DMS 273 (cell line): ENCODE data around the gene RANBP10.

Experiments
- DNase-seq: peaks from one replicate; lab custom pipeline; 2025; ENCODE audit not compliant: unreplicated experiment; lab: John Stamatoyannopoulos, UW

Gene RANBP10

GRCh38 chr16:67828651-67829050, 22.3 kb upstream of the RANBP10 start:
- no peak for DNase-seq

GRCh38 chr16:67825906-67826305, 19.5 kb upstream of the RANBP10 start:
- no peak for DNase-seq

- no peak for DNase-seq
Observed at GRCh38 chr16:67825119-67825518, 18.8 kb upstream of the RANBP10 start.

- DNase-seq = no peak
Observed at GRCh38 chr16:67822511-67822910, 16.2 kb upstream of the RANBP10 start.

GRCh38 chr16:67820608-67821259, 14.4 kb upstream of the RANBP10 start:
- DNase-seq = no peak

GRCh38 chr16:67814567-67814966, 8.2 kb upstream of the RANBP10 start:
- no peak for DNase-seq

GRCh38 chr16:67811899-67812298, 5.5 kb upstream of the RANBP10 start:
- no peak for DNase-seq

GRCh38 chr16:67807148-67807682, 855 bp upstream of the RANBP10 start:
- no peak for DNase-seq

GRCh38 chr16:67805718-67806427, 487 bp downstream of the RANBP10 start:
- DNase-seq = peak; percentile 55

GRCh38 chr16:67804853-67805542, 1.4 kb downstream of the RANBP10 start:
- DNase-seq = no peak

GRCh38 chr16:67803894-67804293, 2.5 kb downstream of the RANBP10 start:
- DNase-seq = no peak

- no peak for DNase-seq
Observed at GRCh38 chr16:67801883-67802282, 4.5 kb downstream of the RANBP10 start.

GRCh38 chr16:67801241-67801640, 5.1 kb downstream of the RANBP10 start:
- DNase-seq = no peak

- no peak for DNase-seq
Observed at GRCh38 chr16:67800338-67800926, 5.9 kb downstream of the RANBP10 start.

- no peak for DNase-seq
Observed at GRCh38 chr16:67796099-67796718, 10.2 kb downstream of the RANBP10 start.

GRCh38 chr16:67790071-67790470, 16.3 kb downstream of the RANBP10 start:
- DNase-seq = no peak

GRCh38 chr16:67786491-67786890, 19.9 kb downstream of the RANBP10 start:
- no peak for DNase-seq

GRCh38 chr16:67783353-67783725, 23.0 kb downstream of the RANBP10 start:
- no peak for DNase-seq

GRCh38 chr16:67782567-67783352, 23.6 kb downstream of the RANBP10 start:
- no peak for DNase-seq

- no peak for DNase-seq
Observed at GRCh38 chr16:67781565-67781921, 24.8 kb downstream of the RANBP10 start.
